ENCODE results near the gene FAM227B. TPM values are rescaled to one million over a fixed set of nuclear protein-coding genes. Genes with fewer than 3 reads are reported as not detected.
"Not testable (repeated sequence)": the region's sequence is repeated elsewhere in the genome, so short reads cannot be mapped to it uniquely, and the experiment has no call there.

Gene FAM227B
- polyA plus RNA-seq, 1 donor = 8.4 TPM

- no peaks in the 10 kb centered on the region for H3K27me3 ChIP-seq (ENCODE audit: control insufficient read depth, insufficient read depth, low read length)
- no peak overlapping the region for H3K27ac ChIP-seq (ENCODE audit: low read length)
- no peaks in the 10 kb centered on the region for H3K4me1 ChIP-seq (ENCODE audit: control insufficient read depth, insufficient read depth, low read length)
- DNase-seq = no peak
- H3K9me3 ChIP-seq (ENCODE audit: control insufficient read depth, low read depth, low read length) = peaks cover 11% of the 10 kb centered on the region
- no peaks in the 10 kb centered on the region for H3K36me3 ChIP-seq (ENCODE audit: control insufficient read depth, insufficient read depth, low read length)
- no peak overlapping the region for H3K4me3 ChIP-seq (ENCODE audit: low read length)
Measured at GRCh38 chr15:49560045-49560444, 60.6 kb downstream of the FAM227B start.

- H3K4me1 ChIP-seq (ENCODE audit: control insufficient read depth, insufficient read depth, low read length) = no peaks in the 10 kb centered on the region
- WGBS (ENCODE audit: insufficient coverage, low lambda C conversion rate) = no CpG with 5 or more reads among the region's 2 CpGs
- no peak overlapping the region for H3K4me3 ChIP-seq (ENCODE audit: low read length)
- no peak overlapping the region for H3K27ac ChIP-seq (ENCODE audit: low read length)
- no peaks in the 10 kb centered on the region for H3K36me3 ChIP-seq (ENCODE audit: control insufficient read depth, insufficient read depth, low read length)
- no peak for DNase-seq
- no peaks in the 10 kb centered on the region for H3K27me3 ChIP-seq (ENCODE audit: control insufficient read depth, insufficient read depth, low read length)
- peaks cover 11% of the 10 kb centered on the region for H3K9me3 ChIP-seq (ENCODE audit: control insufficient read depth, low read depth, low read length)
Measured at GRCh38 chr15:49558929-49559328, 61.7 kb downstream of the FAM227B start.

- Histone ChIP-seq H3K27ac (ENCODE audit: low read length) (no peak overlapping the region), H3K4me1 (ENCODE audit: control insufficient read depth, insufficient read depth, low read length) (no peaks in the 10 kb centered on the region), H3K27me3 (ENCODE audit: control insufficient read depth, insufficient read depth, low read length) (no peaks in the 10 kb centered on the region), H3K36me3 (ENCODE audit: control insufficient read depth, insufficient read depth, low read length) (no peaks in the 10 kb centered on the region), H3K4me3 (ENCODE audit: low read length) (no peak overlapping the region), H3K9me3 (ENCODE audit: control insufficient read depth, low read depth, low read length) (peaks cover 7% of the 10 kb centered on the region)
- no CpG with 5 or more reads among the region's 3 CpGs for WGBS (ENCODE audit: insufficient coverage, low lambda C conversion rate)
- no peak for DNase-seq
Measured at GRCh38 chr15:49556437-49556836, 64.2 kb downstream of the FAM227B start.

- not testable (repeated sequence) for H3K4me3 ChIP-seq (ENCODE audit: low read length); H3K36me3 ChIP-seq (ENCODE audit: control insufficient read depth, insufficient read depth, low read length); DNase-seq; H3K9me3 ChIP-seq (ENCODE audit: control insufficient read depth, low read depth, low read length); H3K27me3 ChIP-seq (ENCODE audit: control insufficient read depth, insufficient read depth, low read length); H3K4me1 ChIP-seq (ENCODE audit: control insufficient read depth, insufficient read depth, low read length); H3K27ac ChIP-seq (ENCODE audit: low read length)
- no CpG with 5 or more reads among the region's 30 CpGs for WGBS (ENCODE audit: insufficient coverage, low lambda C conversion rate)
Measured at GRCh38 chr15:49550342-49550741, 70.3 kb downstream of the FAM227B start.

GRCh38 chr15:49538520-49538919, 82.1 kb downstream of the FAM227B start:
- H3K27me3 ChIP-seq (ENCODE audit: control insufficient read depth, insufficient read depth, low read length) = no peaks in the 10 kb centered on the region
- no peaks in the 10 kb centered on the region for H3K36me3 ChIP-seq (ENCODE audit: control insufficient read depth, insufficient read depth, low read length)
- H3K9me3 ChIP-seq (ENCODE audit: control insufficient read depth, low read depth, low read length) = peaks cover 7% of the 10 kb centered on the region
- H3K4me3 ChIP-seq (ENCODE audit: low read length) = no peak overlapping the region
- no peaks in the 10 kb centered on the region for H3K4me1 ChIP-seq (ENCODE audit: control insufficient read depth, insufficient read depth, low read length)
- DNase-seq = no peak
- no peak overlapping the region for H3K27ac ChIP-seq (ENCODE audit: low read length)

- no peak overlapping the region for H3K4me3 ChIP-seq (ENCODE audit: low read length)
- 100% methylated on average over 1 of the region's 1 CpG for WGBS (ENCODE audit: insufficient coverage, low lambda C conversion rate)
Measured at GRCh38 chr15:49530092-49530491, 90.5 kb downstream of the FAM227B start.

GRCh38 chr15:49528289-49528688, 92.3 kb downstream of the FAM227B start:
- 74% methylated on average over 3 of the region's 4 CpGs for WGBS (ENCODE audit: insufficient coverage, low lambda C conversion rate)
- Histone ChIP-seq H3K27ac (ENCODE audit: low read length) (no peak overlapping the region), H3K27me3 (ENCODE audit: control insufficient read depth, insufficient read depth, low read length) (no peaks in the 10 kb centered on the region), H3K4me3 (ENCODE audit: low read length) (no peak overlapping the region), H3K9me3 (ENCODE audit: control insufficient read depth, low read depth, low read length) (no peaks in the 10 kb centered on the region), H3K4me1 (ENCODE audit: control insufficient read depth, insufficient read depth, low read length) (no peaks in the 10 kb centered on the region), H3K36me3 (ENCODE audit: control insufficient read depth, insufficient read depth, low read length) (no peaks in the 10 kb centered on the region)
- DNase-seq = no peak

More at GRCh38 chr15:49530092-49530491, 90.5 kb downstream of the FAM227B start:
- Histone ChIP-seq H3K27me3 (ENCODE audit: control insufficient read depth, insufficient read depth, low read length) (no peaks in the 10 kb centered on the region), H3K4me1 (ENCODE audit: control insufficient read depth, insufficient read depth, low read length) (no peaks in the 10 kb centered on the region), H3K36me3 (ENCODE audit: control insufficient read depth, insufficient read depth, low read length) (no peaks in the 10 kb centered on the region), H3K9me3 (ENCODE audit: control insufficient read depth, low read depth, low read length) (no peaks in the 10 kb centered on the region), H3K27ac (ENCODE audit: low read length) (no peak overlapping the region)
- no peak for DNase-seq

GRCh38 chr15:49521802-49522201, 98.8 kb downstream of the FAM227B start:
- Histone ChIP-seq H3K36me3 (ENCODE audit: control insufficient read depth, insufficient read depth, low read length) (no peaks in the 10 kb centered on the region), H3K9me3 (ENCODE audit: control insufficient read depth, low read depth, low read length) (no peaks in the 10 kb centered on the region), H3K27ac (ENCODE audit: low read length) (no peak overlapping the region), H3K4me3 (ENCODE audit: low read length) (no peak overlapping the region), H3K4me1 (ENCODE audit: control insufficient read depth, insufficient read depth, low read length) (no peaks in the 10 kb centered on the region), H3K27me3 (ENCODE audit: control insufficient read depth, insufficient read depth, low read length) (no peaks in the 10 kb centered on the region)
- 60% methylated on average over 1 of the region's 3 CpGs for WGBS (ENCODE audit: insufficient coverage, low lambda C conversion rate)
- no peak for DNase-seq

GRCh38 chr15:49512739-49513138, 107.9 kb downstream of the FAM227B start:
- WGBS (ENCODE audit: insufficient coverage, low lambda C conversion rate) = 100% methylated on average over 2 of the region's 4 CpGs
- not testable (repeated sequence) for H3K9me3 ChIP-seq (ENCODE audit: control insufficient read depth, low read depth, low read length); H3K36me3 ChIP-seq (ENCODE audit: control insufficient read depth, insufficient read depth, low read length); DNase-seq; H3K27ac ChIP-seq (ENCODE audit: low read length); H3K27me3 ChIP-seq (ENCODE audit: control insufficient read depth, insufficient read depth, low read length); H3K4me3 ChIP-seq (ENCODE audit: low read length); H3K4me1 ChIP-seq (ENCODE audit: control insufficient read depth, insufficient read depth, low read length)

GRCh38 chr15:49507261-49507660, 113.4 kb downstream of the FAM227B start:
- Histone ChIP-seq H3K36me3 (ENCODE audit: control insufficient read depth, insufficient read depth, low read length) (no peaks in the 10 kb centered on the region), H3K4me3 (ENCODE audit: low read length) (no peak overlapping the region), H3K9me3 (ENCODE audit: control insufficient read depth, low read depth, low read length) (no peaks in the 10 kb centered on the region), H3K27me3 (ENCODE audit: control insufficient read depth, insufficient read depth, low read length) (no peaks in the 10 kb centered on the region), H3K27ac (ENCODE audit: low read length) (no peak overlapping the region), H3K4me1 (ENCODE audit: control insufficient read depth, insufficient read depth, low read length) (no peaks in the 10 kb centered on the region)
- no peak for DNase-seq
- WGBS (ENCODE audit: insufficient coverage, low lambda C conversion rate) = 71% methylated on average over 2 of the region's 3 CpGs

- H3K27me3 ChIP-seq (ENCODE audit: control insufficient read depth, insufficient read depth, low read length) = no peaks in the 10 kb centered on the region
- H3K9me3 ChIP-seq (ENCODE audit: control insufficient read depth, low read depth, low read length) = no peaks in the 10 kb centered on the region
- H3K4me1 ChIP-seq (ENCODE audit: control insufficient read depth, insufficient read depth, low read length) = no peaks in the 10 kb centered on the region
- no peaks in the 10 kb centered on the region for H3K36me3 ChIP-seq (ENCODE audit: control insufficient read depth, insufficient read depth, low read length)
- no peak for DNase-seq
- H3K27ac ChIP-seq (ENCODE audit: low read length) = no peak overlapping the region
- no CpG with 5 or more reads among the region's 1 CpG for WGBS (ENCODE audit: insufficient coverage, low lambda C conversion rate)
- H3K4me3 ChIP-seq (ENCODE audit: low read length) = no peak overlapping the region
Measured at GRCh38 chr15:49506341-49506740, 114.3 kb downstream of the FAM227B start.

All from large intestine (tissue), 3 donors.